PC-3 (cell line): ENCODE data around the gene HAPLN2. TPM values are rescaled to one million over a fixed set of nuclear protein-coding genes. Genes with fewer than 3 reads are reported as not detected.

Source experiments
- ATAC-seq: fragments of 200-7000 bp; cut with Tn5 transposase; 2 replicates; pipeline ENCODE4 v1.9.1; 2020; ENCODE audit warnings: mild to moderate bottlenecking, moderate library complexity
- BruUV-seq: library from RNA; stranded (reverse); fragments of 400-500 nt; replicated peaks from 2 replicates; lab custom pipeline; 2021; lab: Mats Ljungman, UMichigan
- CTCF ChIA-PET: fragments of 300-600 bp; sonication (Branson Sonifier 250); formaldehyde crosslinking; loops from one replicate; lab custom pipeline; 2022; ENCODE audit warnings: antibody characterized with exemption; lab: Charles Lee
- POLR2A ChIA-PET: fragments of 300-600 bp; sonication (Branson Sonifier 250); formaldehyde crosslinking; loops from one replicate; lab custom pipeline; 2022; ENCODE audit warnings: antibody characterized with exemption; ENCODE audit not compliant: unreplicated experiment; lab: Charles Lee
- DNase-seq: peaks from one replicate; pipeline ENCODE4 v3.0.0-alpha.2; 2015
- H2AFZ ChIP-seq: fragments of 300-600 bp; sonication (generic); 2 replicates; pipeline ENCODE4 v1.6.0; 2016; ENCODE audit warnings: antibody characterized with exemption, low read length
- H3F3A ChIP-seq: fragments of 300-600 bp; sonication (generic); one replicate; pipeline ENCODE4 v1.6.0; 2017; ENCODE audit warnings: antibody characterized with exemption, low read length, control low read depth, mild to moderate bottlenecking; ENCODE audit not compliant: unreplicated experiment
- H3K27ac ChIP-seq: fragments of 300-600 bp; sonication (generic); 2 replicates; pipeline ENCODE4 v1.5.1; 2016; ENCODE audit warnings: mild to moderate bottlenecking, low read length
- H3K27me3 ChIP-seq: fragments of 300-600 bp; sonication (generic); 2 replicates; pipeline ENCODE4 v1.6.1; 2016; ENCODE audit warnings: low read length, mixed read lengths
- H3K36me3 ChIP-seq: fragments of 300-600 bp; sonication (generic); 2 replicates; pipeline ENCODE4 v1.6.1; 2016; ENCODE audit warnings: low read depth, mixed run types, low read length, mixed read lengths
- H3K4me1 ChIP-seq: fragments of 300-600 bp; sonication (generic); 2 replicates; pipeline ENCODE4 v1.5.1; 2016; ENCODE audit warnings: low read length; ENCODE audit not compliant: insufficient read depth
- H3K4me2 ChIP-seq: fragments of 300-600 bp; sonication (generic); 2 replicates; pipeline ENCODE4 v1.6.0; 2016; ENCODE audit warnings: low read length
- H3K4me3 ChIP-seq: fragments of 300-600 bp; sonication (generic); 2 replicates; pipeline ENCODE4 v1.5.1; 2016; ENCODE audit warnings: mild to moderate bottlenecking, low read length, mixed read lengths
- H3K79me2 ChIP-seq: fragments of 300-600 bp; sonication (generic); 2 replicates; pipeline ENCODE4 v1.6.1; 2017; ENCODE audit warnings: low read length, mixed read lengths
- H3K9ac ChIP-seq: fragments of 300-600 bp; sonication (generic); 2 replicates; pipeline ENCODE4 v1.6.0; 2016; ENCODE audit warnings: mild to moderate bottlenecking, low read length
- H3K9me2 ChIP-seq: fragments of 300-600 bp; sonication (generic); replicated peaks from 2 replicates; pipeline ENCODE4 v1.6.1; 2016; ENCODE audit warnings: mixed run types, low read length, mixed read lengths
- H3K9me3 ChIP-seq: fragments of 300-600 bp; sonication (generic); 2 replicates; pipeline ENCODE4 v1.6.1; 2016; ENCODE audit warnings: low read length, mixed read lengths
- H4K20me1 ChIP-seq: fragments of 300-600 bp; sonication (generic); 2 replicates; pipeline ENCODE4 v1.6.1; 2016; ENCODE audit warnings: low read length, mixed read lengths
- EZH2 ChIP-seq: fragments of 300-600 bp; sonication (generic); IDR thresholded peaks from one replicate; pipeline ENCODE4 v1.6.1; 2017; ENCODE audit warnings: antibody characterized with exemption, mild to moderate bottlenecking, low read length; ENCODE audit not compliant: unreplicated experiment
- EZH2phosphoT487 ChIP-seq: fragments of 300-600 bp; sonication (generic); IDR thresholded peaks from 2 replicates; pipeline ENCODE4 v1.6.1; 2018; ENCODE audit warnings: mild to moderate bottlenecking, antibody characterized with exemption, low read length, borderline replicate concordance
- intact Hi-C: fragments of 100-400 bp; cut with micrococcal nuclease; formaldehyde crosslinking; loops from 2 replicates; pipeline ENCODE4 v1.9.0; 2023
- total RNA-seq: library from RNA; depleted of rRNA; stranded (reverse); fragments of >200 nt; gene quantifications from 2 replicates; pipeline ENCODE4 v1.2.3, GENCODE V29; 2014
- TF ChIP-seq, protein P1 (sequence below): fragments of 300-600 bp; sonication (generic); conservative IDR thresholded peaks from 2 replicates; pipeline ENCODE4 v1.5.1; 2017; ENCODE audit warnings: antibody characterized with exemption, low read depth, mild to moderate bottlenecking, low read length

The HAPLN2 gene
- total RNA-seq, 1 experiment from 2014 or later: 1.1 TPM

- DNase-seq (no peak), ATAC-seq (peak; percentile 6; the same call in 1 of the 2 replicates)
- BruUV-seq: TSS peak; percentile 15
- Histone ChIP-seq H3K27me3 (no peaks in the 10 kb centered on the region), H3K4me2 (no peak overlapping the region), H4K20me1 (no peaks in the 10 kb centered on the region), H3K9me2 (no peaks in the 10 kb centered on the region), H2AFZ (no peak overlapping the region), H3F3A (no peaks in the 10 kb centered on the region), H3K9ac (no peak overlapping the region), H3K9me3 (no peaks in the 10 kb centered on the region), H3K27ac (no peak overlapping the region), H3K36me3 (0 out of 2 replicates have a peak, but pooled peaks cover 3% of the 10 kb centered on the region), H3K4me1 (no peaks in the 10 kb centered on the region), H3K79me2 (no peaks in the 10 kb centered on the region), H3K4me3 (no peak overlapping the region)
- CTCF ChIA-PET: no interaction called here
- intact Hi-C loops: no loop called here
- POLR2A ChIA-PET: no interaction called here
- TF ChIP-seq EZH2phosphoT487: no peak
- no peak for TF ChIP-seq EZH2
- TF ChIP-seq, protein P1, sequence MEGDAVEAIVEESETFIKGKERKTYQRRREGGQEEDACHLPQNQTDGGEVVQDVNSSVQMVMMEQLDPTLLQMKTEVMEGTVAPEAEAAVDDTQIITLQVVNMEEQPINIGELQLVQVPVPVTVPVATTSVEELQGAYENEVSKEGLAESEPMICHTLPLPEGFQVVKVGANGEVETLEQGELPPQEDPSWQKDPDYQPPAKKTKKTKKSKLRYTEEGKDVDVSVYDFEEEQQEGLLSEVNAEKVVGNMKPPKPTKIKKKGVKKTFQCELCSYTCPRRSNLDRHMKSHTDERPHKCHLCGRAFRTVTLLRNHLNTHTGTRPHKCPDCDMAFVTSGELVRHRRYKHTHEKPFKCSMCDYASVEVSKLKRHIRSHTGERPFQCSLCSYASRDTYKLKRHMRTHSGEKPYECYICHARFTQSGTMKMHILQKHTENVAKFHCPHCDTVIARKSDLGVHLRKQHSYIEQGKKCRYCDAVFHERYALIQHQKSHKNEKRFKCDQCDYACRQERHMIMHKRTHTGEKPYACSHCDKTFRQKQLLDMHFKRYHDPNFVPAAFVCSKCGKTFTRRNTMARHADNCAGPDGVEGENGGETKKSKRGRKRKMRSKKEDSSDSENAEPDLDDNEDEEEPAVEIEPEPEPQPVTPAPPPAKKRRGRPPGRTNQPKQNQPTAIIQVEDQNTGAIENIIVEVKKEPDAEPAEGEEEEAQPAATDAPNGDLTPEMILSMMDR: no peak
Observed at GRCh38 chr1:156668801-156669637, 49.8 kb downstream of the HAPLN2 start.

- Histone ChIP-seq H3K27ac (no peak overlapping the region), H3K9me3 (no peaks in the 10 kb centered on the region), H3K36me3 (0 out of 2 replicates have a peak, but pooled peaks cover 3% of the 10 kb centered on the region), H3K4me3 (no peak overlapping the region), H3K4me1 (no peaks in the 10 kb centered on the region), H3K9ac (no peak overlapping the region), H2AFZ (no peak overlapping the region), H3K4me2 (no peak overlapping the region), H3K27me3 (no peaks in the 10 kb centered on the region), H3K9me2 (no peaks in the 10 kb centered on the region), H3K79me2 (no peaks in the 10 kb centered on the region), H3F3A (no peaks in the 10 kb centered on the region), H4K20me1 (no peaks in the 10 kb centered on the region)
- no peak for DNase-seq
- no TSS peak for BruUV-seq
- POLR2A ChIA-PET: interaction anchor here (0.6 kb wide), 1 partner anchor 89 kb away, joined by 17 read pairs; no protein-coding TSS in a partner anchor
- intact Hi-C loops: no loop called here
- CTCF ChIA-PET: no interaction called here
- ATAC-seq: no peak
- TF ChIP-seq EZH2phosphoT487 (no peak), EZH2 (no peak)
- TF ChIP-seq, protein P1: no peak
Observed at GRCh38 chr1:156669794-156670193, 50.6 kb downstream of the HAPLN2 start.

DNA sequence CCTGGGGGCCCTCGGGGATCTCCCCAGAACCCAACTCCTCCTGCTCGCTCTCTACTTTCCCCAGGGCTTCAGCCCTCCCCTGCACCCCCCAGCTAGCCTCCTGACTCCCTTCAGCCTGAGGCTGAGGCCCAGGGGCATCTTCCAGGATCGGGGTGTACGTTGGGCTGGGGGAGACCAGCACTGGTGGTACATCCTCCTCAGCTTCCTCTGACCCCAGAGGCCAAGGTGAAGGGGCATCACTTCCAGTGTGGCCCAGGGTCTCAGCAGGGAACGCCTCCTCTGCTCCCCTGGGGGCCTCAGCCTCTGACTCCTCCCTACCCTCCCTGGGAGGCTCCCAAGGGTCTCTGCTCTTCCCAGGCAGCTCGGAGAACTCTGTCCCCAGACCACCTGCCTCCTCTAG is 51.1 kb downstream of the HAPLN2 start:
- TF ChIP-seq EZH2phosphoT487 (no peak), EZH2 (no peak)
- TF ChIP-seq, protein P1: no peak
- intact Hi-C loops: no loop called here
- DNase-seq (no peak), ATAC-seq (no peak)
- H3K9me2 ChIP-seq: no peaks in the 10 kb centered on the region
- H3K27me3 ChIP-seq: no peaks in the 10 kb centered on the region
- H3K36me3 ChIP-seq: 0 out of 2 replicates have a peak, but pooled peaks cover 3% of the 10 kb centered on the region
- ChIA-PET CTCF (no interaction called here), POLR2A (interaction anchor here (0.6 kb wide), 1 partner anchor 90 kb away, joined by 17 read pairs; no protein-coding TSS in a partner anchor)
- no peak overlapping the region for H3K4me2 ChIP-seq
- peaks cover 3% of the 10 kb centered on the region for H3K79me2 ChIP-seq
- H3F3A ChIP-seq: no peaks in the 10 kb centered on the region
- no peaks in the 10 kb centered on the region for H3K9me3 ChIP-seq
- no peak overlapping the region for H3K27ac ChIP-seq
- 0 out of 2 replicates have a peak, but pooled peaks cover 3% of the 10 kb centered on the region for H3K4me1 ChIP-seq
- H3K9ac ChIP-seq: no peak overlapping the region
- BruUV-seq: no TSS peak
- H3K4me3 ChIP-seq: no peak overlapping the region
- no peak overlapping the region for H2AFZ ChIP-seq
- H4K20me1 ChIP-seq: no peaks in the 10 kb centered on the region
